SK-N-SH (cell line): Measurements from ENCODE around the gene EPM2A. TPM values are rescaled to one million over a fixed set of nuclear protein-coding genes. Genes with fewer than 3 reads are reported as not detected.

Experiments
- CTCF ChIA-PET: fragments of 300-600, 350-600 bp; formaldehyde crosslinking; extraction: SDS; loops from one replicate; lab custom pipeline; 2021; lab: Yijun Ruan, JAX
- POLR2A ChIA-PET: fragments of 350-600 bp; sonication (Branson Sonifier 250); formaldehyde crosslinking; extraction: SDS; loops from one replicate; lab custom pipeline; 2020; ENCODE audit warnings: antibody characterized with exemption, inconsistent platforms; lab: Yijun Ruan, JAX
- DNase-seq: peaks from one replicate; pipeline ENCODE4 v3.0.0; 2012
- H2AFZ ChIP-seq: fragments of 200-600 bp; sonication (generic); 2 replicates; pipeline ENCODE4 v1.8.1; 2016; ENCODE audit warnings: antibody characterized with exemption, mild to moderate bottlenecking, low read depth
- H3F3A ChIP-seq: fragments of 200-600 bp; sonication (generic); replicated peaks from 2 replicates; pipeline ENCODE3; 2016; ENCODE audit warnings: antibody characterized with exemption, mild to moderate bottlenecking; ENCODE audit not compliant: insufficient read depth
- H3K27ac ChIP-seq, 2 experiments: fragments of 200-500 bp in 1 of 2; fragments of 200-600 bp in 1 of 2; sonication (Bioruptor generic) in 1 of 2; sonication (generic), shearing (Covaris generic) in 1 of 2; 2 replicates each; pipeline versions ENCODE4 v1.5.1 to v1.6.1; 2014 to 2016; ENCODE audit warnings: low read depth in 2 of 2, inconsistent platforms in 1 of 2, low read length in 1 of 2, mild to moderate bottlenecking in 1 of 2, mixed read lengths in 1 of 2
- H3K27me3 ChIP-seq: fragments of 200-600 bp; sonication (generic), shearing (Covaris generic); 2 replicates; pipeline ENCODE4 v1.6.1; 2016; ENCODE audit warnings: mixed run types; ENCODE audit not compliant: insufficient read depth
- H3K36me3 ChIP-seq, 2 experiments: fragments of 200-500 bp in 1 of 2; fragments of 200-600 bp in 1 of 2; sonication (Bioruptor generic) in 1 of 2; sonication (generic) in 1 of 2; replicated peaks in 1 of 2; 2 replicates each; pipeline versions ENCODE3 to v1.5.1; 2014 to 2016; ENCODE audit warnings: low read length in 1 of 2, mild to moderate bottlenecking in 1 of 2; ENCODE audit not compliant: insufficient read depth in 2 of 2, control insufficient read depth in 1 of 2
- H3K4me1 ChIP-seq, 2 experiments: fragments of 200-500 bp in 1 of 2; fragments of 200-600 bp in 1 of 2; sonication (Bioruptor generic) in 1 of 2; sonication (generic), shearing (Covaris generic) in 1 of 2; 2 replicates each; pipeline versions ENCODE4 v1.5.1 to v1.6.1; 2014 to 2016; ENCODE audit warnings: low read depth in 1 of 2, low read length in 1 of 2, mixed run types in 1 of 2; ENCODE audit not compliant: insufficient read depth in 2 of 2, control insufficient read depth in 1 of 2
- H3K4me2 ChIP-seq: fragments of 200-600 bp; sonication (generic), shearing (Covaris generic); 2 replicates; pipeline ENCODE4 v1.6.1; 2017; ENCODE audit warnings: mixed run types
- H3K4me3 ChIP-seq, 2 experiments: fragments of 200-500 bp in 1 of 2; fragments of 200-600 bp in 1 of 2; sonication (Bioruptor generic) in 1 of 2; sonication (generic), shearing (Covaris generic) in 1 of 2; 2 replicates each; pipeline versions ENCODE4 v1.5.1 to v1.8.1; 2014 to 2016; ENCODE audit warnings: low read depth in 2 of 2, inconsistent platforms in 1 of 2, low read length in 1 of 2, mild to moderate bottlenecking in 1 of 2, mixed read lengths in 1 of 2, moderate library complexity in 1 of 2
- H3K79me2 ChIP-seq: fragments of 200-600 bp; sonication (generic); 2 replicates; pipeline ENCODE4 v1.8.1; 2017; ENCODE audit warnings: mild to moderate bottlenecking; ENCODE audit not compliant: insufficient read depth
- H3K9ac ChIP-seq: fragments of 200-600 bp; sonication (generic); 2 replicates; pipeline ENCODE4 v1.6.1; 2017; ENCODE audit warnings: mixed run types
- H3K9me2 ChIP-seq: fragments of 200-600 bp; sonication (generic); 2 replicates; pipeline ENCODE4 v1.6.1; 2017; ENCODE audit warnings: mixed run types
- H3K9me3 ChIP-seq: fragments of 200-600 bp; sonication (generic); 2 replicates; pipeline ENCODE4 v1.6.1; 2017; ENCODE audit warnings: mixed run types, mild to moderate bottlenecking, moderate library complexity
- H4K20me1 ChIP-seq: fragments of 200-600 bp; sonication (generic); 2 replicates; pipeline ENCODE4 v1.6.1; 2017; ENCODE audit warnings: mild to moderate bottlenecking, mixed run types; ENCODE audit not compliant: insufficient read depth
- CTCF ChIP-seq: fragments of 200-600 bp; sonication (generic); IDR thresholded peaks from 2 replicates; pipeline ENCODE4 v1.6.1; 2017; ENCODE audit warnings: antibody characterized with exemption, mild to moderate bottlenecking, moderate library complexity
- EZH2phosphoT487 ChIP-seq: fragments of 200-600 bp; sonication (generic); IDR thresholded peaks from 2 replicates; pipeline ENCODE4 v1.6.1; 2017; ENCODE audit warnings: low read depth, mixed run types, mild to moderate bottlenecking, antibody characterized with exemption, moderate library complexity, borderline replicate concordance
- GATA2 ChIP-seq: sonication (generic); formaldehyde crosslinking; IDR thresholded peaks from 2 replicates; pipeline ENCODE4 v1.5.0; 2020; ENCODE audit warnings: mild to moderate bottlenecking, missing genetic modification reagents
- JUND ChIP-seq: IDR thresholded peaks from 2 replicates; pipeline ENCODE4 v1.4.0; 2012
- MAX ChIP-seq: IDR thresholded peaks from 2 replicates; pipeline ENCODE4 v1.4.0; 2012; ENCODE audit warnings: low read depth
- MXI1 ChIP-seq: IDR thresholded peaks from 2 replicates; pipeline ENCODE4 v1.6.1; 2012; ENCODE audit warnings: mild to moderate bottlenecking, low read depth, low read length, improper control_type of control experiment
- RCOR1 ChIP-seq: fragments of 150-350 bp; IDR thresholded peaks from 2 replicates; pipeline ENCODE4 v1.6.1; 2017; ENCODE audit warnings: antibody characterized with exemption, low read length
- RFX5 ChIP-seq: IDR thresholded peaks from 2 replicates; pipeline ENCODE4 v1.6.1; 2012; ENCODE audit warnings: mild to moderate bottlenecking, improper control_type of control experiment, low read length
- RXRA ChIP-seq: IDR thresholded peaks from 2 replicates; pipeline ENCODE4 v1.4.0; 2012; ENCODE audit warnings: low read depth, mild to moderate bottlenecking, borderline replicate concordance
- SMC3 ChIP-seq: IDR thresholded peaks from 2 replicates; pipeline ENCODE4 v1.6.1; 2012; ENCODE audit warnings: low read depth, low read length, improper control_type of control experiment
- TAF1 ChIP-seq: IDR thresholded peaks from 2 replicates; pipeline ENCODE4 v1.6.1; 2012; ENCODE audit warnings: low read depth, mild to moderate bottlenecking, low read length, moderate library complexity, borderline replicate concordance
- TCF12 ChIP-seq: IDR thresholded peaks from 2 replicates; pipeline ENCODE4 v1.4.0; 2012
- USF1 ChIP-seq: IDR thresholded peaks from 2 replicates; pipeline ENCODE4 v1.4.0; 2012; ENCODE audit warnings: low read depth, borderline replicate concordance
- USF2 ChIP-seq: fragments of 150-350 bp; IDR thresholded peaks from 2 replicates; pipeline ENCODE4 v1.6.1; 2017; ENCODE audit warnings: antibody characterized with exemption, low read length, low read depth, borderline replicate concordance
- YY1 ChIP-seq: IDR thresholded peaks from 2 replicates; pipeline ENCODE4 v1.4.0; 2012; ENCODE audit warnings: low read depth, mild to moderate bottlenecking
- WGBS: methylation state at CpG from one replicate; pipeline ENCODE4 v1.1.6; 2017; ENCODE audit warnings: low lambda C conversion rate; 5-methylcytosine and 5-hydroxymethylcytosine counted together
- polyA plus RNA-seq, 3 experiments: library from polyadenylated mRNA; depleted of rRNA; stranded (reverse); fragments of >200 nt; gene quantifications; 2 replicates each; pipeline ENCODE4 v1.2.3, GENCODE V29; 2012
- TF ChIP-seq, protein P1 (sequence below): IDR thresholded peaks from 2 replicates; pipeline ENCODE4 v1.4.0; 2012; ENCODE audit warnings: low read depth, borderline replicate concordance

Gene EPM2A
- polyA plus RNA-seq, 1 of the 3 experiments (the other 2 are of a cell fraction), result 2.7 TPM

DNA sequence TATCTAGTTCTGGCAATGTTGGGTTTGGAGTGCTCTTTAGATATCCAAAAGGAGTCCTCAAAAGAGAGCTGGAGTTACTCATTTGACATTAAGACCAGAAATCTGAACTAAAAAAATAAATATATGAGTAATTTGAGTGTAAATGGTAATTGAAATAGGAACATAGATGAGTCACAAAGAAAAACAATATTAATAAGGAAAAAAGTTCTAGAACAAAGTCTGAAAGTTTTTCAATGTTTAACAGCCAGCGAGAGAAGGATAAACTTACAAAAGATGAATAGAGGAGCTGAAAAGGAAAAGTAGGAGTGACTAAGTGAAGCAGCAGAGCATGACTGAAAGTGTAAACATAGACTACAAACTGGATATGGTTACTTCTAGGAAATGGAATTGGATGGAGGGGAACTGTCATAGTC lies 46.8 kb downstream of the EPM2A start:
- Histone ChIP-seq H3K27ac (peak overlapping the region in 1 of 2 experiments; percentile 36; a peak in 2 of 4 replicates), H3K4me1 (peaks cover 0 to 8% of the 10 kb centered on the region in 2 experiments; a peak in 1 of 4 replicates), H2AFZ (no peak overlapping the region), H3K36me3 (no peaks in the 10 kb centered on the region), H3K9me2 (no peaks in the 10 kb centered on the region), H4K20me1 (no peaks in the 10 kb centered on the region), H3K9ac (no peak overlapping the region), H3K4me2 (peak overlapping the region; percentile 33; the same call in 1 of the 2 replicates), H3K79me2 (0 out of 2 replicates have a peak, but pooled peaks cover 3% of the 10 kb centered on the region), H3F3A (peaks cover 20% of the 10 kb centered on the region)
- WGBS, result 78% methylated on average over 1 of the region's 1 CpG
- no peak for DNase-seq
- ChIA-PET POLR2A (no interaction called here), CTCF (no interaction called here)
- no peak for TF ChIP-seq TCF12
- no peak for TF ChIP-seq YY1
- no peak for TF ChIP-seq RFX5
- TF ChIP-seq EZH2phosphoT487, result no peak
- no peak for TF ChIP-seq RCOR1
- TF ChIP-seq RXRA, result no peak
- TF ChIP-seq GATA2 (CRISPR knock-in tag), result no peak
- TF ChIP-seq USF2, result no peak
- TF ChIP-seq TAF1, result no peak
- TF ChIP-seq CTCF, result no peak
- TF ChIP-seq MXI1, result no peak
- TF ChIP-seq JUND, result no peak
- TF ChIP-seq, protein P1, sequence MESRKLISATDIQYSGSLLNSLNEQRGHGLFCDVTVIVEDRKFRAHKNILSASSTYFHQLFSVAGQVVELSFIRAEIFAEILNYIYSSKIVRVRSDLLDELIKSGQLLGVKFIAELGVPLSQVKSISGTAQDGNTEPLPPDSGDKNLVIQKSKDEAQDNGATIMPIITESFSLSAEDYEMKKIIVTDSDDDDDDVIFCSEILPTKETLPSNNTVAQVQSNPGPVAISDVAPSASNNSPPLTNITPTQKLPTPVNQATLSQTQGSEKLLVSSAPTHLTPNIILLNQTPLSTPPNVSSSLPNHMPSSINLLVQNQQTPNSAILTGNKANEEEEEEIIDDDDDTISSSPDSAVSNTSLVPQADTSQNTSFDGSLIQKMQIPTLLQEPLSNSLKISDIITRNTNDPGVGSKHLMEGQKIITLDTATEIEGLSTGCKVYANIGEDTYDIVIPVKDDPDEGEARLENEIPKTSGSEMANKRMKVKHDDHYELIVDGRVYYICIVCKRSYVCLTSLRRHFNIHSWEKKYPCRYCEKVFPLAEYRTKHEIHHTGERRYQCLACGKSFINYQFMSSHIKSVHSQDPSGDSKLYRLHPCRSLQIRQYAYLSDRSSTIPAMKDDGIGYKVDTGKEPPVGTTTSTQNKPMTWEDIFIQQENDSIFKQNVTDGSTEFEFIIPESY, result no peak
- no peak for TF ChIP-seq SMC3
- no peak for TF ChIP-seq MAX
- TF ChIP-seq USF1, result no peak
- TF ChIP-seq, all 33 proteins: peak for 0
- Histone ChIP-seq H3K9me3 (no peaks in the 10 kb centered on the region), H3K27me3 (no peaks in the 10 kb centered on the region), H3K4me3 (no peak overlapping the region)
